IMR-90 (cell line): ENCODE measurements around the gene GIPC3. TPM values are rescaled to one million over a fixed set of nuclear protein-coding genes. Genes with fewer than 3 reads are reported as not detected.

ENCODE experiments used
- ATAC-seq: fragments of 200-7000 bp; cut with Tn5 transposase; 2 replicates; pipeline ENCODE4 v1.9.1; 2020; ENCODE audit warnings: low read depth, mild to moderate bottlenecking, moderate library complexity
- BruUV-seq: library from RNA; stranded (reverse); fragments of 400-500 nt; replicated peaks from 2 replicates; lab custom pipeline; 2021; lab: Mats Ljungman, UMichigan
- CTCF ChIA-PET: fragments of 300-600 bp; formaldehyde crosslinking; extraction: SDS; loops from one replicate; lab custom pipeline; 2021; ENCODE audit warnings: antibody characterized with exemption; lab: Yijun Ruan, JAX
- POLR2A ChIA-PET: fragments of 300-600 bp; sonication (Branson Sonifier 250); formaldehyde crosslinking; loops from one replicate; lab custom pipeline; 2022; ENCODE audit warnings: antibody characterized with exemption; ENCODE audit not compliant: unreplicated experiment; lab: Charles Lee
- DNase-seq: peaks from one replicate; pipeline ENCODE4 v3.0.0; 2013
- H2AFZ ChIP-seq: replicated peaks from 2 replicates; pipeline ENCODE3; 2013; ENCODE audit warnings: low read length, mild to moderate bottlenecking; ENCODE audit not compliant: poor library complexity
- H2AK5ac ChIP-seq: 2 replicates; pipeline ENCODE4 v1.6.1; 2013; ENCODE audit warnings: low read depth, low read length, inconsistent platforms
- H2AK9ac ChIP-seq: replicated peaks from 2 replicates; pipeline ENCODE3; 2013; ENCODE audit warnings: mild to moderate bottlenecking, low read depth, low read length, moderate library complexity; ENCODE audit not compliant: poor library complexity
- H2BK120ac ChIP-seq: 2 replicates; pipeline ENCODE4 v1.6.1; 2013; ENCODE audit warnings: low read depth, low read length, inconsistent platforms
- H2BK15ac ChIP-seq: 3 replicates; pipeline ENCODE4 v1.6.1; 2013; ENCODE audit warnings: low read depth, low read length, inconsistent platforms
- H2BK20ac ChIP-seq: 2 replicates; pipeline ENCODE4 v1.6.1; 2013; ENCODE audit warnings: low read depth, mild to moderate bottlenecking, inconsistent platforms, low read length, moderate library complexity
- H2BK5ac ChIP-seq: 2 replicates; pipeline ENCODE4 v1.6.1; 2013; ENCODE audit warnings: mild to moderate bottlenecking, low read depth, low read length, inconsistent platforms; ENCODE audit not compliant: poor library complexity, severe bottlenecking
- H3K14ac ChIP-seq: replicated peaks from 2 replicates; pipeline ENCODE4 v1.6.1; 2013; ENCODE audit warnings: low read depth, low read length, inconsistent platforms
- H3K18ac ChIP-seq: 2 replicates; pipeline ENCODE4 v1.6.1; 2013; ENCODE audit warnings: low read depth, low read length, control low read depth
- H3K23ac ChIP-seq: 2 replicates; pipeline ENCODE4 v1.6.1; 2013; ENCODE audit warnings: low read depth, low read length, inconsistent platforms
- H3K27ac ChIP-seq: 2 replicates; pipeline ENCODE4 v1.5.1; 2013; ENCODE audit warnings: mild to moderate bottlenecking, control low read depth, low read length; ENCODE audit not compliant: insufficient read depth
- H3K27me3 ChIP-seq: 2 replicates; pipeline ENCODE4 v1.6.1; 2013; ENCODE audit warnings: low read length; ENCODE audit not compliant: control insufficient read depth, insufficient read depth
- H3K36me3 ChIP-seq: 2 replicates; pipeline ENCODE4 v1.6.1; 2013; ENCODE audit warnings: low read length, mixed read lengths; ENCODE audit not compliant: control insufficient read depth, insufficient read depth
- H3K4ac ChIP-seq: 2 replicates; pipeline ENCODE4 v1.6.1; 2013; ENCODE audit warnings: low read depth, low read length, inconsistent platforms
- H3K4me1 ChIP-seq: 2 replicates; pipeline ENCODE4 v1.6.1; 2013; ENCODE audit warnings: low read length, mixed read lengths; ENCODE audit not compliant: control insufficient read depth, insufficient read depth
- H3K4me2 ChIP-seq: 2 replicates; pipeline ENCODE4 v1.6.1; 2013; ENCODE audit warnings: low read depth, mild to moderate bottlenecking, control low read depth, low read length, moderate library complexity
- H3K4me3 ChIP-seq: 2 replicates; pipeline ENCODE4 v1.5.1; 2013; ENCODE audit warnings: low read depth, mild to moderate bottlenecking, control low read depth, low read length, moderate library complexity; ENCODE audit not compliant: insufficient read depth
- H3K56ac ChIP-seq: 2 replicates; pipeline ENCODE4 v1.6.1; 2013; ENCODE audit warnings: low read length, inconsistent platforms; ENCODE audit not compliant: insufficient read depth; ENCODE audit errors: extremely low read depth
- H3K79me1 ChIP-seq, 2 experiments: 2 replicates each; pipeline ENCODE4 v1.6.1; 2013; ENCODE audit warnings: low read length in 2 of 2, inconsistent platforms in 1 of 2, low read depth in 1 of 2
- H3K9ac ChIP-seq: 2 replicates; pipeline ENCODE4 v1.6.1; 2013; ENCODE audit warnings: low read depth, low read length, control low read depth
- H3K9me1 ChIP-seq: 2 replicates; pipeline ENCODE4 v1.6.1; 2013; ENCODE audit warnings: low read length, inconsistent platforms; ENCODE audit not compliant: insufficient read depth
- H3K9me3 ChIP-seq: 2 replicates; pipeline ENCODE4 v1.6.1; 2013; ENCODE audit warnings: low read length; ENCODE audit not compliant: control insufficient read depth, insufficient read depth
- H4K20me1 ChIP-seq: 2 replicates; pipeline ENCODE4 v1.6.1; 2013; ENCODE audit warnings: low read length, inconsistent platforms; ENCODE audit not compliant: insufficient read depth
- H4K5ac ChIP-seq: 2 replicates; pipeline ENCODE4 v1.6.1; 2013; ENCODE audit warnings: mild to moderate bottlenecking, low read depth, low read length, control low read depth
- H4K8ac ChIP-seq, 2 experiments: 2 replicates each; pipeline ENCODE4 v1.6.1; 2013; ENCODE audit warnings: low read depth in 2 of 2, low read length in 2 of 2, control low read depth in 1 of 2, inconsistent platforms in 1 of 2
- H4K91ac ChIP-seq: 2 replicates; pipeline ENCODE4 v1.6.1; 2013; ENCODE audit warnings: low read depth, low read length, inconsistent platforms; ENCODE audit not compliant: insufficient read depth
- BHLHE40 ChIP-seq: fragments of 150-350 bp; IDR thresholded peaks from 2 replicates; pipeline ENCODE4 v1.6.1; 2016; ENCODE audit warnings: mild to moderate bottlenecking, low read depth, low read length
- CEBPB ChIP-seq: IDR thresholded peaks from 2 replicates; pipeline ENCODE4 v1.6.1; 2012; ENCODE audit warnings: low read depth, low read length, improper control_type of control experiment
- CHD1 ChIP-seq: IDR thresholded peaks from 2 replicates; pipeline ENCODE4 v1.6.1; 2012; ENCODE audit warnings: low read depth, low read length, improper control_type of control experiment
- CTCF ChIP-seq: conservative IDR thresholded peaks from 2 replicates; pipeline ENCODE4 v1.5.1; 2012; ENCODE audit warnings: mild to moderate bottlenecking, low read depth, low read length, improper control_type of control experiment
- ELK1 ChIP-seq: fragments of 150-350 bp; IDR thresholded peaks from 2 replicates; pipeline ENCODE4 v1.6.1; 2016; ENCODE audit warnings: low read depth, mild to moderate bottlenecking, low read length, moderate library complexity, borderline replicate concordance
- FOS ChIP-seq: fragments of 150-350 bp; IDR thresholded peaks from 2 replicates; pipeline ENCODE4 v1.6.1; 2016; ENCODE audit warnings: low read depth, low read length
- MXI1 ChIP-seq: IDR thresholded peaks from 2 replicates; pipeline ENCODE4 v1.6.1; 2012; ENCODE audit warnings: low read depth, mild to moderate bottlenecking, low read length, moderate library complexity, borderline replicate concordance
- NFE2L2 ChIP-seq: fragments of 150-350 bp; IDR thresholded peaks from 2 replicates; pipeline ENCODE4 v1.6.1; 2016; ENCODE audit warnings: low read depth, mild to moderate bottlenecking, low read length
- POLR2A ChIP-seq: IDR thresholded peaks from 2 replicates; pipeline ENCODE4 v1.6.1; 2012; ENCODE audit warnings: mild to moderate bottlenecking, low read depth, low read length
- RCOR1 ChIP-seq: IDR thresholded peaks from 2 replicates; pipeline ENCODE4 v1.6.1; 2012; ENCODE audit warnings: mild to moderate bottlenecking, low read length, improper control_type of control experiment; ENCODE audit not compliant: insufficient replicate concordance
- RFX5 ChIP-seq: IDR thresholded peaks from 2 replicates; pipeline ENCODE4 v1.8.0; 2012; ENCODE audit warnings: low read depth, mild to moderate bottlenecking, low read length, moderate library complexity
- SMC3 ChIP-seq: fragments of 150-350 bp; IDR thresholded peaks from 2 replicates; pipeline ENCODE4 v1.6.1; 2016; ENCODE audit warnings: low read depth, mild to moderate bottlenecking, antibody characterized with exemption, low read length, moderate library complexity
- USF2 ChIP-seq: fragments of 150-350 bp; IDR thresholded peaks from 2 replicates; pipeline ENCODE4 v1.6.1; 2017; ENCODE audit warnings: mild to moderate bottlenecking, antibody characterized with exemption, low read length, low read depth
- WGBS, 2 experiments: methylation state at CpG; one replicate each; pipeline versions ENCODE4 v1.1.5 to v1.1.7; 2013; ENCODE audit warnings: missing lambda C conversion rate in 2 of 2; ENCODE audit not compliant: insufficient read length in 1 of 2; ENCODE audit errors: extremely low coverage in 2 of 2; 5-methylcytosine and 5-hydroxymethylcytosine counted together
- dilution Hi-C: fragments of 300-500 bp; cut with HindIII; formaldehyde crosslinking; loops from one replicate; pipeline ENCODE4 v1.14.3; 2018; ENCODE audit warnings: low sequenced_read_pairs; ENCODE audit not compliant: unreplicated experiment
- in situ Hi-C: fragments of 300-500 bp; cut with MboI; formaldehyde crosslinking; loops from 3 replicates; pipeline ENCODE4 v1.14.3; 2019; ENCODE audit warnings: low sequenced_read_pairs, inconsistent platforms, mixed read lengths
- intact Hi-C: fragments of 100-400 bp; cut with micrococcal nuclease; formaldehyde crosslinking; loops from 2 replicates; pipeline ENCODE4 v1.10.0; 2022
- polyA plus RNA-seq, 3 experiments: library from polyadenylated mRNA; depleted of rRNA; stranded (reverse); fragments of >200 nt; gene quantifications; 2 replicates each; pipeline ENCODE4 v1.2.3, GENCODE V29; 2012; ENCODE audit warnings: low replicate concordance in 1 of 3
- total RNA-seq: library from RNA; depleted of rRNA; stranded (reverse); fragments of >200 nt; gene quantifications from 2 replicates; pipeline ENCODE4 v1.2.3, GENCODE V29; 2012

The GIPC3 gene
- total and polyA plus RNA-seq, 2 of the 4 experiments (the other 2 are of a cell fraction) = under 0.01 to 0.36 TPM

GRCh38 chr19:3636962-3637361, 51.7 kb downstream of the GIPC3 start:
- Histone ChIP-seq H3K36me3 (peaks cover 36% of the 10 kb centered on the region), H3K4me2 (no peak overlapping the region), H2BK15ac (no peak overlapping the region), H4K91ac (no peak overlapping the region), H3K27me3 (no peaks in the 10 kb centered on the region), H3K4me1 (no peaks in the 10 kb centered on the region), H3K14ac (no peak overlapping the region), H4K8ac (no peak overlapping the region), H3K4me3 (no peak overlapping the region), H2BK5ac (no peak overlapping the region), H3K4ac (no peak overlapping the region), H2AK9ac (no peak overlapping the region), H3K56ac (no peak overlapping the region), H4K5ac (no peak overlapping the region), H3K79me1 (no peaks in the 10 kb centered on the region; a peak in 1 of 4 replicates), H3K9me3 (no peaks in the 10 kb centered on the region), H2BK20ac (no peak overlapping the region), H3K9ac (no peak overlapping the region), H3K9me1 (no peaks in the 10 kb centered on the region), H2AFZ (no peak overlapping the region), H2BK120ac (no peak overlapping the region), H2AK5ac (no peak overlapping the region), H3K23ac (no peak overlapping the region), H4K20me1 (no peaks in the 10 kb centered on the region; the same call in 1 of the 2 replicates), H3K27ac (no peak overlapping the region), H3K18ac (no peak overlapping the region)
- DNase-seq = no peak
- ATAC-seq = no peak
- intact Hi-C loops (no loop called here), dilution Hi-C loops (no loop called here), in situ Hi-C loops (no loop called here)
- POLR2A ChIA-PET = no interaction called here
- TF ChIP-seq CTCF (no peak), RFX5 (no peak), MXI1 (no peak), BHLHE40 (no peak), ELK1 (no peak), CHD1 (no peak), NFE2L2 (no peak), USF2 (no peak), POLR2A (no peak), FOS (no peak), RCOR1 (no peak), CEBPB (no peak), SMC3 (no peak)
- CTCF ChIA-PET = no interaction called here
- BruUV-seq = no TSS peak
- 94% methylated on average over 12 of the region's 20 CpGs; no CpG with 5 or more reads in 1 of the 2 experiments for WGBS, 2 experiments
